Gastroesophageal sphincter (tissue), 3 donors: ENCODE data around the gene ALK.

Source experiments
- CTCF ChIP-seq, 4 experiments: fragments of 200-600 bp in 2 of 4; fragments of 450-650 bp in 2 of 4; sonication (generic) in 1 of 4; IDR thresholded peaks; one replicate each; pipeline ENCODE4 v1.5.1; 2017 to 2019; ENCODE audit warnings: antibody characterized with exemption in 4 of 4, mild to moderate bottlenecking in 2 of 4, moderate library complexity in 2 of 4
- POLR2A ChIP-seq, 2 donors: fragments of 450-650 bp; IDR thresholded peaks; one replicate each; pipeline ENCODE4 v1.6.1; 2017; ENCODE audit warnings: antibody characterized with exemption in 2 of 2, mild to moderate bottlenecking in 2 of 2, moderate library complexity in 1 of 2

GRCh38 chr2:29618024-29618423 lies 303.4 kb downstream of the ALK start:
- TF ChIP-seq POLR2A (IDR thresholded peaks at IDR 0.05) (no peak), CTCF (IDR thresholded peaks at IDR 0.05) (no peak)
